Activated CD4-positive, alpha-beta T cell treated with anti-CD3 and anti-CD28 coated beads for 48 hours (primary cell): ENCODE measurements around the gene NT5DC1.
A peak's percentile ranks its signal among the peaks of the same experiment; 100 is the strongest.

Experiments
- DNase-seq: peaks from one replicate; pipeline ENCODE4 v3.0.0-alpha.2; 2020

NT5DC1 gene

GRCh38 chr6:116100419-116101301 is at the start of gene NT5DC1:
Gene NT5DC1, plus strand, starts transcription at chr6:116100853. Its CDS starts 78 bp downstream, at chr6:116100931.
- peak; percentile 90 for DNase-seq

- DNase-seq: no peak
Observed at GRCh38 chr6:116051244-116051643, 49.4 kb upstream of the NT5DC1 start.

- no peak for DNase-seq
Observed at GRCh38 chr6:116055513-116055912, 45.1 kb upstream of the NT5DC1 start.

GRCh38 chr6:116057766-116058165 is 42.9 kb upstream of the NT5DC1 start:
- DNase-seq: no peak

- DNase-seq: no peak
Observed at GRCh38 chr6:116059713-116060571, 40.7 kb upstream of the NT5DC1 start.

- no peak for DNase-seq
Observed at GRCh38 chr6:116060572-116061283, 39.9 kb upstream of the NT5DC1 start, which contains the start of gene FRK. Gene FRK, minus strand, starts transcription at chr6:116060891. Its CDS starts 580 bp downstream, at chr6:116060311.

- DNase-seq: no peak
Observed at GRCh38 chr6:116062496-116062895, 38.2 kb upstream of the NT5DC1 start.

- DNase-seq: no peak
Observed at GRCh38 chr6:116064666-116065065, 36.0 kb upstream of the NT5DC1 start.

GRCh38 chr6:116066789-116067188 is 33.9 kb upstream of the NT5DC1 start:
- no peak for DNase-seq

- DNase-seq: no peak
Observed at GRCh38 chr6:116070101-116070500, 30.6 kb upstream of the NT5DC1 start.

- no peak for DNase-seq
Observed at GRCh38 chr6:116070616-116071389, 29.9 kb upstream of the NT5DC1 start.

GRCh38 chr6:116072368-116072767 is 28.3 kb upstream of the NT5DC1 start:
- DNase-seq: no peak

- no peak for DNase-seq
Observed at GRCh38 chr6:116073765-116074440, 26.8 kb upstream of the NT5DC1 start.

- no peak for DNase-seq
Observed at GRCh38 chr6:116074732-116075390, 25.8 kb upstream of the NT5DC1 start.

- no peak for DNase-seq
Observed at GRCh38 chr6:116078522-116078921, 22.1 kb upstream of the NT5DC1 start.

- DNase-seq: no peak
Observed at GRCh38 chr6:116078945-116079344, 21.7 kb upstream of the NT5DC1 start.

GRCh38 chr6:116083052-116083451 is 17.6 kb upstream of the NT5DC1 start:
- no peak for DNase-seq

- no peak for DNase-seq
Observed at GRCh38 chr6:116084284-116084683, 16.4 kb upstream of the NT5DC1 start.

GRCh38 chr6:116087437-116088027 is 13.1 kb upstream of the NT5DC1 start:
- DNase-seq: no peak

GRCh38 chr6:116088946-116089345 is 11.7 kb upstream of the NT5DC1 start:
- no peak for DNase-seq

- no peak for DNase-seq
Observed at GRCh38 chr6:116090251-116090650, 10.4 kb upstream of the NT5DC1 start.
